ENCODE measurements around the gene PLCB4.

DNA sequence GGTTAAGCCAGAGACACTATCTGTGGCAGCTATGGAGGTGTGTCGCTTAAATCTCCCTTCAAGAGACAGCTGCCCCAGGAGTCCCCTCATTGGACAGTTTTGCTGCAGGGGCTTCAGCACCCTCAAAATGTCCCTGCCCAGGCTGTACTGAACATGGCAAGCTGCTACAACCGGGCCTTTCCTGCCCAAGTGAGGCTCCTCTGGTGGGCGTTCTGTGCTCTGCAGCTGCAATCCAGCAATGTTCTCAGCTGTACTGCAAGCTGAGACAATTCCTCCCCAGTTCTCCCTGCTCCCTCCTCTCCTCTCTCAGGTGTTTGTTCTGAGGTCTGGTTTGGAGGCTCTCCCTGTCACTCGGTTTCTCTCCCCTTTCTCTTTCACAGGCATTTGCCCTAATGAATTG, 254.7 kb downstream of the PLCB4 start:
- TF ChIP-seq, protein P1, sequence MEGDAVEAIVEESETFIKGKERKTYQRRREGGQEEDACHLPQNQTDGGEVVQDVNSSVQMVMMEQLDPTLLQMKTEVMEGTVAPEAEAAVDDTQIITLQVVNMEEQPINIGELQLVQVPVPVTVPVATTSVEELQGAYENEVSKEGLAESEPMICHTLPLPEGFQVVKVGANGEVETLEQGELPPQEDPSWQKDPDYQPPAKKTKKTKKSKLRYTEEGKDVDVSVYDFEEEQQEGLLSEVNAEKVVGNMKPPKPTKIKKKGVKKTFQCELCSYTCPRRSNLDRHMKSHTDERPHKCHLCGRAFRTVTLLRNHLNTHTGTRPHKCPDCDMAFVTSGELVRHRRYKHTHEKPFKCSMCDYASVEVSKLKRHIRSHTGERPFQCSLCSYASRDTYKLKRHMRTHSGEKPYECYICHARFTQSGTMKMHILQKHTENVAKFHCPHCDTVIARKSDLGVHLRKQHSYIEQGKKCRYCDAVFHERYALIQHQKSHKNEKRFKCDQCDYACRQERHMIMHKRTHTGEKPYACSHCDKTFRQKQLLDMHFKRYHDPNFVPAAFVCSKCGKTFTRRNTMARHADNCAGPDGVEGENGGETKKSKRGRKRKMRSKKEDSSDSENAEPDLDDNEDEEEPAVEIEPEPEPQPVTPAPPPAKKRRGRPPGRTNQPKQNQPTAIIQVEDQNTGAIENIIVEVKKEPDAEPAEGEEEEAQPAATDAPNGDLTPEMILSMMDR (conservative IDR thresholded peaks at IDR 0.05 in 1 of 2, IDR thresholded peaks at IDR 0.05 in 1 of 2; ENCODE audit: low read depth in 1 of 2, low read length in 2 of 2) = peak in 1 of 2 donors; percentile 56
- TF ChIP-seq EZH2 (IDR thresholded peaks at IDR 0.05; ENCODE audit: low read length, missing control alignments) = no peak

All from fibroblast of lung (primary cell).